ENCODE results near the gene RNF111.

DNA sequence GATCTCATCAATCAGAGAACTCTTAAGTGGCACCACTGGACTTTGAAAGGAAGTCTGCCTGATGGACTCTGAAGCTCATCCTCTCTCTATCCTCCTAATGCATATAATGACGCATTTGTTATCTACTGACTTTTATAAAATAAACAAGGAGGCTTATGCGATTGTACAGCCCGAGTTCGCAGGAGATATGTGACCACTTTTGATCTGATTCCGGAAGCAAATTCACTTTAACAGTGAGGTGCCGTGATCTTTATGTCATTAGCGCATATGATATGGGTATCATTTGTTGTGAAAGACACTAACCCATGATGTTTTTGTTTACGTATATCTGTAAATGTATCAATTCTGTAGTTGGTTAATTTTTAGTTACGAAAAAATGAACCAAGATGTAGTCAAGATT, 427 bp upstream of the RNF111 start:
- TF ChIP-seq, protein P1, sequence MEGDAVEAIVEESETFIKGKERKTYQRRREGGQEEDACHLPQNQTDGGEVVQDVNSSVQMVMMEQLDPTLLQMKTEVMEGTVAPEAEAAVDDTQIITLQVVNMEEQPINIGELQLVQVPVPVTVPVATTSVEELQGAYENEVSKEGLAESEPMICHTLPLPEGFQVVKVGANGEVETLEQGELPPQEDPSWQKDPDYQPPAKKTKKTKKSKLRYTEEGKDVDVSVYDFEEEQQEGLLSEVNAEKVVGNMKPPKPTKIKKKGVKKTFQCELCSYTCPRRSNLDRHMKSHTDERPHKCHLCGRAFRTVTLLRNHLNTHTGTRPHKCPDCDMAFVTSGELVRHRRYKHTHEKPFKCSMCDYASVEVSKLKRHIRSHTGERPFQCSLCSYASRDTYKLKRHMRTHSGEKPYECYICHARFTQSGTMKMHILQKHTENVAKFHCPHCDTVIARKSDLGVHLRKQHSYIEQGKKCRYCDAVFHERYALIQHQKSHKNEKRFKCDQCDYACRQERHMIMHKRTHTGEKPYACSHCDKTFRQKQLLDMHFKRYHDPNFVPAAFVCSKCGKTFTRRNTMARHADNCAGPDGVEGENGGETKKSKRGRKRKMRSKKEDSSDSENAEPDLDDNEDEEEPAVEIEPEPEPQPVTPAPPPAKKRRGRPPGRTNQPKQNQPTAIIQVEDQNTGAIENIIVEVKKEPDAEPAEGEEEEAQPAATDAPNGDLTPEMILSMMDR (IDR thresholded peaks at IDR 0.05): no peak
- TF ChIP-seq RFX5 (IDR thresholded peaks at IDR 0.05) (no peak), POLR2A (IDR thresholded peaks at IDR 0.05; ENCODE audit: low read length) (no peak), SMC3 (IDR thresholded peaks at IDR 0.05) (no peak), POLR2AphosphoS2 (conservative IDR thresholded peaks at IDR 0.05; ENCODE audit: low read length) (no peak), MAZ (IDR thresholded peaks at IDR 0.05; ENCODE audit: borderline replicate concordance, low read depth, low read length) (no peak)
